SIG-M5 treated with dmso at 0.1 percent for 504 hours (cell line): ENCODE results near the gene ANO3.
"Not testable (repeated sequence)": the region's sequence is repeated elsewhere in the genome, so short reads cannot be mapped to it uniquely, and the experiment has no call there.

Experiments
- DNase-seq: peaks from one replicate; lab custom pipeline; 2025; ENCODE audit not compliant: unreplicated experiment; lab: John Stamatoyannopoulos, UW

Gene ANO3

DNA sequence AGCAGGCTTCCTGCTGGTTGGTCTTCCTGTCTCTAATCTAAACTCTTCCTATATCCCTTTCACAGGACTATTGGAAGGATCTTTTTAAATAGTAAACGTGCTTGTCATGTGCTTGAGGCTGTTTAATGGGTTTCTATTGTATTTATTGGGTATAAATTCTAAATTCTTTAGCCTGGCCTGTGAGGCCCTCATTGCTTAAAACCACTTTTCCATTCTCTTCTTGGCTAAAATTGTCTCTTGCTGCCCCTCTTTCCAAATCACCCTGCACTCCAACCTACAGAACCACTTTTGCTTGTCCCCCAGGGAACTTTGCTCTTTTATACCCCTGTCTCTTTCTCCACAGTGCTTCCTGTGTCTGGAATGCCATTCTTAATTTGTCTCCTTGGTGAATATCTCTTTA, 286.5 kb downstream of the ANO3 start:
- DNase-seq, result no peak

DNA sequence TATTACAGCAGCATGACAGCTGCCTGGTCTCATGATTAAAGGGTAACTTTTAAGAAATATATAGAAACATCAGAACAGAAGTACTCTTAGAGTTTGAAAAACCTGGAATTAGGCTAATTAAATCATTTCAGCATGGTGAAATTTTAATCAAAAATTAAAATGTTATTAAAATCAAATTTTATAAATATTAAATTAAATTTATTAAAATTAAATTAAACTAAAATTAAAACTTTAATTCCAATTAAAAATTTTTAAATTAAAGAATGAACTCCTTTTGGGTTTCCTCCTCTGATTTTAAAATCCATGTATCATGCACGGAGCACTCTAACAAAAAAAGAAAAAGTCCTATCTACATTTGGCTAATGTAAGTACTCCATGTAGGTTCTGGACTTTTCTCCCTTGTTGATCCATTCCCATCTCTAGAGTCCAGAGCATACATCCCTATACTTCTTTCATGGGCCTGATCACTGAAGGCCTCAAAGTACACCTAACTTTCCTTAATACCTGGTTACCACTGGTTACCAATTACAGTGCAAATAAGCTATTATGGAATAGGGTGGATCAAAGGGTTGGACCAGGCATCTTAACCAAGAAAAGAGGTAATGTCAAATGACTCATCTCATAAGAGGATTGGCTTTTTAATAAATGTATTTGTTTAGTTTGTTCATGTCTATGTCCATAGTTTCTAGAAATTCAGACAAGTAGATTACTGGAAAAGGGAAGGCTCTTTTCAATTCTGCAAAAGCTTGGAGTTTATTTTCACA, 288.5 kb downstream of the ANO3 start:
- DNase-seq, result no peak

DNA sequence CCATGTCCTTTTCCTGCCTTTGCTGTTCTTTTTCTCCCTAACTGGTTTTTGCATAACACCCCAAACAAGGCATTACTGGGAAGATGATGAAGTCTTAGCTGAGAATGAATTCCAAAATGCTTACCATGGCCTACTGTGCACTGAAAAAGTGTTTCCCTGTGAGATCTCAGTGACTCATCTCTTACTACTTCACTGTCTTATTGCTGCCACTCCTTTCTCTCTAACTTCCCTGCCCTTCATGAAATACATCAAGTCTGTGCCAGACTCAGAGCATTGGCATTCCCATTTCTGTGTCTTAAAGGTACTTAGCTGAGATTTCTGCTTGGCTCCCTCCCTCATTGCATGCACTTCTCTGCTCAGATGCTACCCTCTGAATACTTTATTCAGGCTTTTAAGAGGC, 289.2 kb downstream of the ANO3 start:
- no peak for DNase-seq

DNA sequence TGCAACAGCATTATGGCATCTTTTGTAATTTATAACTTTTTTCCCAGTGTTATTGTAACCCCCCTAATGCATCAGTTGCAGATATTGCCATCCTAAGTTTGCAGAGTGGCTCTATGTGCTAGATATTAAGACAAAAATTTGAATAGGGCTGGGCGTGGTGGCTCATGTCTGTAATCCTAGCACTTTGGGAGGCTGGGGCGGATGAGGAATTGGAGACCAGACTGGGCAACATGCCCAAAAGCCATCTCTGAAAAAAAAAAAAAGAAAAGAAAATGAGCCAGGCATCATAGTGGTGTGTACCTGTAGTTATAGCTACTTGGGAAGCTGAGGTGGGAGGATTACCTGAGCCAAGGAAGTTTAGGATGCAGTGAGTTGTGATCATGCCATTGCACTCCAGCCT, 290.3 kb downstream of the ANO3 start:
- no peak for DNase-seq

DNA sequence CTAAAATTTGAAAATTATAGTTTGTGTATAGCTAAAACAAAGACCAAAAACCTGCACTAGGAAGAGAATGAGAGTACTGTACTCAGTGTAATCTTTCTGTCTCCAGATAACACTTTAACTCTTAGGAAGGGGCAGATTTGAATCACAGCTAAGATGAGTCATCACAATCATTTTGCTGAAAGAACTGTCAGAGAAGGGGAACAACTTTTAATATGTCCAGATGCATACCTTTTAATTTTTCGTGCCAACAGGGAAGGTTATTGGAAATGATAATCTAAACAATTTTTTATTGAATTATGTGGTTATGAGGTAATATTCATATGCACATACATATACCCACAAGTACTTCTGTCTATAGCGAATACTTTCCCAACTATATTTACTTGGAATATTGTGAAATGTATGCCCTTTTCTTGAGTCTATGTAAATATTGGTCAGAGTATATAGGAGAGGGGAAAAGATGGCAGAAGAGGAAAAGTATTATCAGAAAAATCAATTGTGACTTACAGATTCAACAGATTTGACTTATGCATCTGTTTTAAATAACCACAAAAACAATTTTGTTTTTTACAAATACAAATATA, 291.2 kb downstream of the ANO3 start:
- DNase-seq, result no peak

DNA sequence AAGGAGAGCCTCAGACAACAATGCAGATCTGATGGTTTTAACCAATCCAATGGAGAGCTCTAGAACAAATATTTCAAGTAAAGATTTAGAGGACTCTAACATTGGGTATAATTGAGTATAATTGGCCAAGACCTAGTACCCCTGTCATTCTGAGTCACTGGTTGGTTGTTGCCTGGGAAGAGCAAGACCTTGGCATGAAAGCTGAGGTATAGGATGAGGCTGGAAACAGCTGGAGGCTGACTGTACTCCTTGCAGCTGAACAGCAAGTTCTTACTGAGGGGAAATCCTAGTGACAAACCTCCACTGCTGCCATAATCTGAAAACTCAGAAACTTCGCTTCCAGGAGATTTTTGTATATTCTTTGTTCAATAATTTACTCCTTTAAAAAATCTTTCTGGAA, 294.4 kb downstream of the ANO3 start:
- DNase-seq, result no peak

DNA sequence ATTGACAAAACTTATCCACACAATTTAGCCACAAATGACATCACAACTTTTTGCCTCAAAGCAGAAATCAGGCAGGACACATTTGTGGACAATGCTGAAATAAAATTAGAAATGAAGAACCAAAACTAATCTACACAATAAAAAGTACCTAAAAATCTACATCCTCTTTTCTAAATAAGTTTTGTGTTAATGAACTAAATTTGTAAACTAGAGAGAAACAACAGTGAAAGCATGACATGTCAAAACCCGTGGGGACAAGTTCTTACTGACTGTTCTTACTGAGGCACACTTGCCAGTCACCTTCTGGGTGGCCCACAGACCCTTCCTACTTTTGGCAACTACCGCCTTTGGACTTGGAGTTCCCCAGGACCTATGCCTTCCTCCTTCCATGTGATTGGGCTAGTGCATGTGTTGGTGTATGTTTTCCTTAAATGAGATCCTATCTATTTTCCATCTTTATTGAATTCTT, 300.8 kb downstream of the ANO3 start:
- DNase-seq, result no peak

DNA sequence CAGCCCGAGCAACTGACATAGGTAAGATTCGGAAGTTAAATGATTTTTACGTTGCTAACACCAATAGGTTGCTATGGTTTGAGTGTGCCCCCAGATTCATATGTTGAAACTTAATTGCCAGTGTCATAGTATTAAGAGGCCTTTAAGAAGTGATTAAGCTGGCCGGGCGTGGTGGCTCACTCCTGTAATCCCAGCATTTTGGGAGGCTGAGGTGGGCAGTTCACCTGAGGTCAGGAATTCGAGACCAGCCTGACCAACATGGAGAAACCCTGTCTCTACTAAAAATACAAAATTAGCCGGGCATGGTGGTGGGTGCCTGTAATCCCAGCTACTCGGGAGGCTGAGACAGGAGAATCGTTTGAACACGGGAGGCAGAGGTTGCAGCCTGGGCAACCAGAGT, 311.4 kb downstream of the ANO3 start:
- DNase-seq, result not testable (repeated sequence)

DNA sequence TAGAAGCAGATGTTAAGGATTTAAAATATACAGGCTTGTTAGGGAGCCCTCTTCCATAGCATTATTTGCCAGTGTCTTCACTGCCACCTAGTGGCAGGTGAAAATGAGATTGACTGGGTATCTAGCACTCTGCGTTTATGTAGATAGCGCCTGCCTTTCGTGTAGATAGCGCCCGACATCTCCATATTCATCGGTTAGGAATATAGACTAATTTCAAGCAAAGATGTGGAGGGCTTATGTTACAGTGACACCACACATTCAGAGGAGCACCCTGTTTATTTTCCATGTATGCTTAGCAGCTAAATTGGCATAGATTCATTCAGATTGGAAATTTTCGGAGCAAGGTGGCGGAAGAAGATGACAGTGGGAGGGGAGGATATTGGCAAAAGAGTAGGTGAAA, 318.0 kb downstream of the ANO3 start:
- DNase-seq, result peak; percentile 4

DNA sequence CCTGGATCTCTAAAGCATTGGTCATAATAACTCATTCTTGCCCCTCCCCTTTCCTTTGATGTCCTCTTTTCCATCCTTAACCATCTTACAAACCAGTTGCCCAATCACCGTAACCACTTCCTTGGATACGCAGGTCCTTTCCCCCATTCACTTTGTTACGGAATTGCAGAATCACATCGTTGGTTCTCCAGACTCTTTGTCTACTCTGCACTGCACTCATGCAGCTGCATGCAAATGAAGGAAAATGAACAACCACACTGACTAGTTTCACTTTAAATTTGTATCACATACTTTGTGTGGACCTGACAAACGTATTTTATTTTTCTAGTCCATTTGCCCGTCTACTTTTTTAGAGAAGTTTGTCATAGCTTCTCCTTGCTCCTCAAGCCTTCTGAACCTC, 320.0 kb downstream of the ANO3 start:
- DNase-seq, result no peak

DNA sequence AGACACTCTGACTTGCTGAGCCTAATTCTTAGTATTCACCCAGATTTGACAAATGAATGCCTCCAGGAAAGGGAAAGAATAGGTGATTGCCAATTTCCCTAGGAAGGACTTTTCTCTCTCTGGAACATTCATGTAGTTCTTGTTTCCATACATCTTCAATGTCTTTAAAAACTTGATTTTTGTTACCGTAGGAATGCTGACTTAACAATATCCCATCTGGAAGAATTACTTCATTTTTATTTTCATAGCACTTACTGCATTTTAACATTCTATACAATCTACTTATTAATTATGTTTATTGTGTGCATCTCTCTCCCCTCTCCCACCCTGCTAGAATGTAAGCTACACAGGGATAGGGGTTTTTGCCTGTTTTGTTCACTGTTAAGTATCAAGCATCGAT, 323.4 kb downstream of the ANO3 start:
- no peak for DNase-seq

DNA sequence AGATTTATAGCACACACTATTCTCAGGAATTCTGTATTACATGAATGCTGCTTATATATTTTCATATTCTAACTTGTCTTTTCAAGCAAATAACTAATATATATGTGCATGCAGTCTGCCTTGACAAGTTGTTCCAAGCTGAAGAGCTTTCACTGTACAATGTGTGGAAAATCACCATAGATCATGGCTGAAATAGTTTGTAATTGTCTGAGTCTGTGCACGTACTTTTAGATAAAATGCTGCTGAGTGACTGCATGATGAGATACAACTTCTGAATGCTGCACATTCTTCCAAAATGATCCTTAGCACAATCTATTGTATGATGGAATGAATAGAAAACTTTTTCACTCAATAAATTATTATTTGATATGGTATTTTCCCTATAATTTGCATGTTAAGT, 331.0 kb downstream of the ANO3 start:
- no peak for DNase-seq

DNA sequence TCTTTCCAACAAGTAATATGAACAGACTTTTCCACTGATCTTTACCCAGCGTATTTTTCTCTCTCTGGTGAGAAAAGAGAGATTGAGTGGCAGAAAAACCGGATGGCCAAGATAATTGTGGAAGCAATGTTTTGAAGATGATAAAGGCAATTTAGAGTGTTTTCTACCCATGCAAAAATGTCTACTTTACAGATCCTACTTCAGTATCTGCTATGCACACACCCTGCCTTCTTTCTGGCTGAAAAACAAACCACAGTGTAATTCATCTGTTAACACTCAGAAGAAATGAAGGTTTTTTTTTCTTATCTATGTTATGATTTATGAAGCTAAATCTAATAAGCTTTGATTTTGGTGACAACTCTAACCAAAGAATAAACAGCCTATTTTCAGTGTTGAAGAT, 333.1 kb downstream of the ANO3 start:
- no peak for DNase-seq

DNA sequence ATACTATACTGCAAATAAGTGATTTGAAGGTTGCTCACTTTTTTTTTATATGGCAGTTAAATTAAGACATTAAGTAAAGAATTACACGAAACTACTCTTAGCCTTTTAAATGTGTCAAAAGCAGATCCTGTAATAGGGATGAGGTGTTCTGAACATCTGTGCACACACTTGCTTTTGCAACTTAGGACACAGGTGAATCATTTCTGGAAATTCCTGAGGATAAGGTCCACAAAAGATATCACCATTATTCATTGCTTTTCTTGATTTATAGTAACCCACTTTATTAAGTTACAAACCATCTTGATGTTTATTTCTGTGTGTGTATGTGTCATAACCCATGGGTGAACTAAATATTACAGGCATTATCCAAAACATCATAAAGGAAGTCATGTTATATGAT, 334.0 kb downstream of the ANO3 start:
- DNase-seq, result no peak

DNA sequence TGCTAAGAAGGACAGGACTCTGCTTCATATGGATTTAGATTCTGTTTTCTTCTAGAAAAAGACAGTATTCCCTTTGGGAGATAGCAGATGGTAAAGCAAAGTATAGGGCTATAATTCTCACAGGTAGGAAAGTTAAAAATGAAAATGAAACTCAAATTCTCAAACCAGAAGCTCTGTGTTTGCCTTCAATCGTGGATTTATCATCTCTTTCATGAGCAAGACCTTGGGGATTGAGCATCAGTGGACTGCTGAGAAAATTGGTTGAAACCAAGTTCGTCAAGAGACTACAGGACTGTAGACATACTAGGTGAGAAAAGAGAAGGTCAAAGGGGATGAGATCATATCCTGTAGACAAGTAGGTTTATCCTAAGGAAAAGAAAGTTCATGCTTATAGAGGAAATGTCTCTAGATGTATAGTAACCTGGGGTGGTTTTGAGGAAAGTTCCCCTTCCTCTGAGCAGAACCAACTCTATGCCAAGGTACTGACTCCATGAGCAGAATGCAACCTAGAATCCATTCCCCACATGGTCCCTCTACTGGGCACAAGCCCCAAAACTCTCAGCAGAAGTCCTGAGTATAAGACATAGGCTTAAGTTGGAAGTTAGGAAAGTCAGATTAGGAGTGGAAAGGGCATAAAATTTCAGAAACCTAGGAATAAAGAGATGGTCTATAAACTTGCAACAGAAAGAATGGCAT, 343.5 kb downstream of the ANO3 start:
- DNase-seq, result no peak

DNA sequence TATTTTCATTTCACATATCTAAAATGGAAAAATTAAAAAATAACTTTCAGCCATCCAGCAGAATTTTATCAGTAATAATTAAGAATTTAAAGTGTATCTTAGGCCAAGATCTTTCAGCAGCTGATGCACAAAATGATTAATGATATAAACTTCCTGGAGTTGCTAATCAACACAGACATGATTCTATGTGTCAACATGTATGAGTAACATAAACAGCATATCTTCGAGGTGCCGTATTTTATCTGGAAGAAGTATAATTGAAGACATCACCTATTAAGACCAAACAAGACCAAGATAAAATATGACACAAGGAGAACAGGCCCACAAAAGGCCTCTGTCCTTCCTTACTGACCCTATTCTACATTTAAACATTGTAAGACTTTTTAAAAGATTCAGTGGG, 344.7 kb downstream of the ANO3 start:
- no peak for DNase-seq

DNA sequence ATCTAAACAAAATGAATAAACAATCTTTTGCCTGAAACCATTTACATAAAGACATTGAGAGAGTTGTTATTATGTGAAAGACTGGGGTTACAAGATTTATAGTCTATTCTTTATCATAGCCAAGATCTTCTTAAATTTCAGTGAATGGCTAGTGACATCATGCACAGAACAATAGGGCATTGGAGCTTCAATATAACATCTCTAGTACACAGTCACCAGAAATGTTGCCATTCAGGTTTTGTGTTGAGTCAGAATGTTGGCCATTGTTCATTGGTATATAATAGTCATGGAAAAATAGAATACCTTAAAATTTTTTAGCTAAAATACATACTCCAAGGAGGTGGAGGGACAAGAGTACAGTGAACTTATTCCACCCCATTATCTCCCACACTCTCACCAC, 345.6 kb downstream of the ANO3 start:
- DNase-seq, result peak; percentile 8

DNA sequence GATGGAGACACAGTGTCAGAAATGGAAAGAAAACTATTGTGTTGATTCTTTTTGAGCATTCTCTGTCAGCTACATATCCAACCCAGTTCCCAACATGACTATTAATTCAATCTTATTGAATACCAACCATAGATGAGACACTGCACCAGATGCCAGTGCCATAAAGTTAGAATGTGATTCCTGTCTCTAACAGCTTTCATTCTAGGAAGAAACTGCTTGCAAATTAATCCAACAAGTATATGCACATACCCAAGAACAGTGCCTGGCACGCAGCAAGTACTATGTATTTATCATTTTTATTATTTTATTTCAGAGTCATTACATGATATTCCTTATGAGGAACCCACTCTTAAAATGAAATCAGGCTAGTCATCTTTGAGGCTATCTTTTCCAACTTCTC, 355.4 kb downstream of the ANO3 start:
- DNase-seq, result no peak

DNA sequence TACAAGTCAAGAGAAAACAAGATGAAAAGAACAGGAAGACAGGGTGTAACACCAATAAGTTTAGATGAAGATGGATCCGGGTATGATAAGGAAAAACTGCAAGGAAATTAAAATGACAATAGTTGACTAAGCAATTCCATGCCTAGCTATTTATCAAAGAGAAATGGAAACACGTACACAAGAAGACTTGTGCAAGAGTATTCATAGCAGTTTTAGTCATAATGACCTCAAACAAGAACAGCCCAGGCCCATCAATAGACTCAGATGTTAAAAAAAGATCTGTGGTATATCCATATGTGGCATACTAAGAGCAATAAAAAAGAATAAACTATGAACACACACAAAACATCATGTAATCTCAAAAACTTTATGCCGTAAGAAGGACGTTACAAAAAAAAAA, 356.8 kb downstream of the ANO3 start:
- no peak for DNase-seq

DNA sequence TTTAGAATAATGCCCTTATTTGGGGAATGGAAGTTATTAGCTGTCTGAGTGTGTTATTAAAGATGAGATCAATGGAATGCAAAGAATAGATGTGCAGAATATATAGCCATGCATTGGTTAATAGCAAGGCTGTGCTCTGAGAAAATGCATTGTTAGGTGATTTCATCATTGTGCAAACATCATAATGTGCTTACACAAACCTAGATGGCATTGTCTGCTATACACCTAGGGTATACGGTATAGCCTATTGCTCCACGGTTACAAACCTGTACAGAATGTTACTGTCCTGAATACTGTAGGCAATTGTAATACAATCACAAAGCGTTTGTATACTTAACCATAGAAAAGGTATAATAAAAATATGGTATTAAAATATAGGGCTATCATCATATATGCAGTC, 364.4 kb downstream of the ANO3 start:
- DNase-seq, result no peak

DNA sequence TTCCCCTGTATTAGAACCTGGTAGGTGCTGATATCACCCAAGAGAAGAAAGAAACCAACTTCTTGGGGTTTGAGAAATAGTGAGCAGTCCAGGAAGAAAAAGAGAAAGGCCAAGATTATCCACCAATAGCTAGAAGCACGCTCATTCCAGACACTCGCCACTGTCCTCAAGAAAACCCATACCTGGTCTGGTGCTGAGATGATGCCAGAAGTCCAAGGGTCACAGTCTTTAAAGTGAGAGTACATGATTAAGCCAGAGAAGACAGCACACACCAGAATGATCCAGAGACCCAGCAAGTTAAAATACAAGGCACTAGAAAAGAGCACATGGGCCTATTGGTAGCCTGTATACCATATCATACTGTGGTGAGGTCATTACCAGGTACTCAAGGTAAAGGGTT, 366.3 kb downstream of the ANO3 start:
- no peak for DNase-seq

DNA sequence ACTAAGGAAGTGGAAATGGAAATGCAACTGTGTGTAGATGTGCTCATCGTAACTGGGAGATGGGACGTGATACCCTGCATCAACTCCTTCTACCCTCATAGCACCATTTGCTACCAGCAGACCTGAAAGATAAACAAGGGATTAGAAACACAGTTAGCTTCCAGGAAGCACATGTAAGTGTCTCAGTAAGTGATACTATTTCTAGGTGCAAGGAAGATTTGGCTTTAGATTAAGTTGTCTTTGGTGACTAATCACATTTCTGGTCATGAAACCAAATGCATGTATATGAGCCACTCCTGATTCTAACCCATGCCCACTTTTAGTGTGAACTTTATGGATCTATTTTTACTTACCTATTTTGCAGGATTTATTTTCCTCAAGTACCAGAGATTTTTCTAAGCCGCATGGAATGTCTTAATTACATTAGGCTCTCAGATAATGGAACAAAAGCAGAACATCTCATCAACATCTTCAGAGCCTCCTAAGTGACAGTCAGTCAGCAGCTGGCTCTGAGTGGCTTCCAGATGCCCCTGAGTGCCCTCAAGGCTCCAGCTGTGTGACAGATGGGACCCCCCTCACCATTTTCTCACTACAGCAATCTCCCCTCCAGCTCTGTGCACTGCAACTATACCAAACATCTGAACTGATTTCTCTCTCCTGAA, 368.8 kb downstream of the ANO3 start:
- DNase-seq, result no peak
